K562 (cell line): Measurements from ENCODE around the gene TRIM44. TPM values are rescaled to one million over a fixed set of nuclear protein-coding genes. Genes with fewer than 3 reads are reported as not detected.

Experiments
- BRD4 ChIP-seq: fragments of 200-600 bp; sonication (generic); IDR thresholded peaks from 2 replicates; pipeline ENCODE4 v1.6.1; 2017; ENCODE audit warnings: inconsistent platforms
- CXXC5 ChIP-seq: fragments of 250-450 bp; sonication (Bioruptor Pico); IDR thresholded peaks from 2 replicates; pipeline ENCODE4 v1.8.0; 2022; ENCODE audit warnings: inconsistent platforms, mild to moderate bottlenecking, moderate library complexity
- DIDO1 ChIP-seq: fragments of 450-650 bp; IDR thresholded peaks from 2 replicates; pipeline ENCODE4 v1.6.1; 2016; ENCODE audit warnings: low read depth, missing biosample characterization, missing genetic modification characterization
- HDAC1 ChIP-seq, 2 experiments: fragments of 450-650 bp; IDR thresholded peaks; 2 replicates each; pipeline ENCODE4 v1.6.1; 2016 to 2017; ENCODE audit warnings: inconsistent platforms in 1 of 2, mild to moderate bottlenecking in 1 of 2, moderate library complexity in 1 of 2
- KLF10 ChIP-seq: fragments of 250-450 bp; sonication (Bioruptor Pico); IDR thresholded peaks from 2 replicates; pipeline ENCODE4 v1.6.1; 2021; ENCODE audit warnings: matching md5 sums
- MTA2 ChIP-seq: fragments of 450-650 bp; IDR thresholded peaks from 2 replicates; pipeline ENCODE4 v1.6.1; 2016; ENCODE audit warnings: low read depth
- NCOA1 ChIP-seq: fragments of 450-650 bp; IDR thresholded peaks from 2 replicates; pipeline ENCODE4 v1.6.1; 2016; ENCODE audit warnings: low read depth
- NONO ChIP-seq, 2 experiments: fragments of 200-400 bp in 1 of 2; fragments of 450-650 bp in 1 of 2; formaldehyde crosslinking in 1 of 2; IDR thresholded peaks; 2 replicates each; pipeline ENCODE4 v1.6.1; 2017; ENCODE audit warnings: low read depth in 2 of 2, mild to moderate bottlenecking in 2 of 2, moderate library complexity in 2 of 2, low read length in 1 of 2
- RBBP5 ChIP-seq: fragments of 200-600 bp; sonication (generic); IDR thresholded peaks from 2 replicates; pipeline ENCODE4 v1.6.1; 2012; ENCODE audit warnings: borderline replicate concordance, mild to moderate bottlenecking, low read length, control low read depth, inconsistent platforms; ENCODE audit not compliant: insufficient read depth, poor library complexity, severe bottlenecking
- RCOR1 ChIP-seq, 2 experiments: IDR thresholded peaks; 2 replicates each; pipeline ENCODE4 v1.6.1; 2012; ENCODE audit warnings: low read depth in 2 of 2, low read length in 2 of 2, borderline replicate concordance in 1 of 2, improper control_type of control experiment in 1 of 2
- SMARCA4 ChIP-seq: fragments of 450-650 bp; IDR thresholded peaks from 2 replicates; pipeline ENCODE4 v1.6.1; 2016
- SP1 ChIP-seq: sonication (generic); formaldehyde crosslinking; IDR thresholded peaks from 2 replicates; pipeline ENCODE4 v1.8.1; 2022; ENCODE audit warnings: mild to moderate bottlenecking, missing genetic modification reagents
- SRF ChIP-seq, 2 experiments: fragments of 250-450, 450-650 bp in 1 of 2; sonication (Bioruptor Pico) in 1 of 2; sonication (generic) in 1 of 2; formaldehyde crosslinking; IDR thresholded peaks; 2 replicates each; pipeline versions ENCODE4 v1.5.0 to v1.5.1; 2020 to 2022; ENCODE audit warnings: mild to moderate bottlenecking in 1 of 2, missing genetic modification reagents in 1 of 2
- TBL1XR1 ChIP-seq, 2 experiments: IDR thresholded peaks; 2 replicates each; pipeline ENCODE4 v1.6.1; 2012; ENCODE audit warnings: improper control_type of control experiment in 2 of 2, low read length in 2 of 2, mild to moderate bottlenecking in 1 of 2
- ZNF324 ChIP-seq: fragments of 250-450 bp; sonication (Bioruptor Pico); IDR thresholded peaks from 2 replicates; pipeline ENCODE4 v1.4.0; 2020; ENCODE audit warnings: mild to moderate bottlenecking
- ZNF584 ChIP-seq: fragments of 200-800 bp; sonication (Bioruptor generic); IDR thresholded peaks from 2 replicates; pipeline ENCODE4 v1.6.1; 2016; ENCODE audit warnings: low read depth, mild to moderate bottlenecking, missing genetic modification characterization, missing compliant biosample characterization
- polyA plus RNA-seq, 8 experiments: library from polyadenylated mRNA; depleted of rRNA in 4 of 8; stranded (reverse) in 5 of 8; unstranded in 3 of 8; fragments of >200 nt; fragmentation: Nextera tagmentation in 2 of 8; fragmentation: Illumina TruSeq in 1 of 8; extraction: Ambion mirVana in 2 of 8; extraction: Trizol in 1 of 8; gene quantifications; 2 replicates each; pipeline versions ENCODE4 v1.2.1 to v1.2.3, GENCODE V29; 2011 to 2014; ENCODE audit warnings: inconsistent platforms in 1 of 8, missing spikeins in 1 of 8
- total RNA-seq, 7 experiments: library from RNA; depleted of rRNA in 6 of 7; stranded (reverse); fragments of >200 nt in 6 of 7; fragmentation: Illumina TruSeq in 2 of 7; extraction: Trizol in 2 of 7; gene quantifications; 2 replicates each; pipeline versions ENCODE4 v1.2.1 to v1.2.3, GENCODE V29; 2011 to 2021; ENCODE audit warnings: low replicate concordance in 1 of 7
- TF ChIP-seq, protein P1 (sequence below): fragments of 250-450 bp; sonication (Bioruptor Pico); IDR thresholded peaks from 2 replicates; pipeline ENCODE4 v1.5.0; 2021; ENCODE audit warnings: mild to moderate bottlenecking, borderline replicate concordance
- TF ChIP-seq, protein P2 (sequence below): sonication (generic); formaldehyde crosslinking; IDR thresholded peaks from 2 replicates; pipeline ENCODE4 v1.5.0; 2020; ENCODE audit warnings: missing genetic modification reagents
- TF ChIP-seq, protein P3 (sequence below): fragments of 250-450 bp; sonication (Bioruptor Pico); IDR thresholded peaks from 2 replicates; pipeline ENCODE4 v1.8.0; 2022; ENCODE audit warnings: inconsistent platforms, mild to moderate bottlenecking, moderate library complexity, borderline replicate concordance
- TF ChIP-seq, protein P4 (sequence below): fragments of 250-450 bp; sonication (Bioruptor Pico); IDR thresholded peaks from 2 replicates; pipeline ENCODE4 v1.8.0; 2022; ENCODE audit warnings: moderate library complexity, mild to moderate bottlenecking, inconsistent platforms

The TRIM44 gene
- total and polyA plus RNA-seq, 9 of the 15 experiments (the other 6 are each of a cell fraction or from before 2014, with no cell fraction given): 8.3 to 105 (median 37.2) TPM

DNA sequence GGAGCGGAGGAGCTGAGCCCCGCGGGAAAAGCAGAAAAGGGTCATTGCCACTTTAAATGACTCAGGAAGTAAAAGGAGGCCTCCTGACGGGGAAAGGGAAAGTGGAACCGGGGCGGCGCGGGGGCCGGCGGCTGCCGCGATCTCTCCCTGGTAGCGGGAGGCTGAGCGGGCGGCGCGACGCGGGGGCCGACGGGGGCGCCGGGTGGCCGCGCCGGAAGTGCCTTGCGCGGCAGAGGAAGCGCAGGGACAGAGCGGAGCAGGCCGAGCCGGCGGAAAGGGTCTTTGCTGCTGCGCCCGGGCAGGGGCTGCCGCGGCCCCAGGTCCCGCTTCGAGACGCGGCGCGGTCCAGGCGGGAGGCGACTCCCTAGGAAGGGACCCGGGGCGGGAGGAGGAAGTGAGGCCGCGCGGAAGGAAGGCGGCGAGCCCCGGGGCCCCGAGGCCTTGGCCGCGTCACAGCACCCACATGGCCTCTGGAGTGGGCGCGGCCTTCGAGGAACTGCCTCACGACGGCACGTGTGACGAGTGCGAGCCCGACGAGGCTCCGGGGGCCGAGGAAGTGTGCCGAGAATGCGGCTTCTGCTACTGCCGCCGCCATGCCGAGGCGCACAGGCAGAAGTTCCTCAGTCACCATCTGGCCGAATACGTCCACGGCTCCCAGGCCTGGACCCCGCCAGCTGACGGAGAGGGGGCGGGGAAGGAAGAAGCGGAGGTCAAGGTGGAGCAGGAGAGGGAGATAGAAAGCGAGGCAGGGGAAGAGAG, at the start of gene TRIM44 (continued):
- TF ChIP-seq, protein P1, sequence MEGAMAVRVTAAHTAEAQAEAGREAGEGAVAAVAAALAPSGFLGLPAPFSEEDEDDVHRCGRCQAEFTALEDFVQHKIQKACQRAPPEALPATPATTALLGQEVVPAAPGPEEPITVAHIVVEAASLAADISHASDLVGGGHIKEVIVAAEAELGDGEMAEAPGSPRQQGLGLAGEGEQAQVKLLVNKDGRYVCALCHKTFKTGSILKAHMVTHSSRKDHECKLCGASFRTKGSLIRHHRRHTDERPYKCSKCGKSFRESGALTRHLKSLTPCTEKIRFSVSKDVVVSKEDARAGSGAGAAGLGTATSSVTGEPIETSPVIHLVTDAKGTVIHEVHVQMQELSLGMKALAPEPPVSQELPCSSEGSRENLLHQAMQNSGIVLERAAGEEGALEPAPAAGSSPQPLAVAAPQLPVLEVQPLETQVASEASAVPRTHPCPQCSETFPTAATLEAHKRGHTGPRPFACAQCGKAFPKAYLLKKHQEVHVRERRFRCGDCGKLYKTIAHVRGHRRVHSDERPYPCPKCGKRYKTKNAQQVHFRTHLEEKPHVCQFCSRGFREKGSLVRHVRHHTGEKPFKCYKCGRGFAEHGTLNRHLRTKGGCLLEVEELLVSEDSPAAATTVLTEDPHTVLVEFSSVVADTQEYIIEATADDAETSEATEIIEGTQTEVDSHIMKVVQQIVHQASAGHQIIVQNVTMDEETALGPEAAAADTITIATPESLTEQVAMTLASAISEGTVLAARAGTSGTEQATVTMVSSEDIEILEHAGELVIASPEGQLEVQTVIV: no peak
- TF ChIP-seq KLF10 (CRISPR knock-in tag) (no peak), SP1 (peak; percentile 61; the same call in 1 of the 2 replicates), NONO (IDR thresholded peaks at IDR 0.05; ENCODE audit: low read depth in 2 of 2, low read length in 1 of 2) (peak; percentile 63 to 81; a peak in 2 of 4 replicates), MTA2 (no peak), ZNF584 (CRISPR knock-in tag) (no peak), BRD4 (peak; percentile 69; the same call in 1 of the 2 replicates), NCOA1 (0 out of 2 replicates have a peak, but pooled peaks have one; percentile 58), DIDO1 (tag) (peak; percentile 90), SRF (CRISPR knock-in tag; IDR thresholded peaks at IDR 0.05) (no peak), ZNF324 (CRISPR knock-in tag) (no peak), SMARCA4 (peak; percentile 65), HDAC1 (IDR thresholded peaks at IDR 0.05) (peak in 1 of 2 experiments; percentile 95; a peak in 2 of 4 replicates), RBBP5 (peak; percentile 93), RCOR1 (IDR thresholded peaks at IDR 0.05; ENCODE audit: borderline replicate concordance in 1 of 2, low read depth in 2 of 2, low read length in 2 of 2) (0 out of 4 replicates have a peak, but pooled peaks of 1 of the 2 experiments have one; percentile 4), CXXC5 (CRISPR knock-in tag) (peak; percentile 92), TBL1XR1 (IDR thresholded peaks at IDR 0.05; ENCODE audit: low read length in 2 of 2) (no peak)
- TF ChIP-seq, protein P2, sequence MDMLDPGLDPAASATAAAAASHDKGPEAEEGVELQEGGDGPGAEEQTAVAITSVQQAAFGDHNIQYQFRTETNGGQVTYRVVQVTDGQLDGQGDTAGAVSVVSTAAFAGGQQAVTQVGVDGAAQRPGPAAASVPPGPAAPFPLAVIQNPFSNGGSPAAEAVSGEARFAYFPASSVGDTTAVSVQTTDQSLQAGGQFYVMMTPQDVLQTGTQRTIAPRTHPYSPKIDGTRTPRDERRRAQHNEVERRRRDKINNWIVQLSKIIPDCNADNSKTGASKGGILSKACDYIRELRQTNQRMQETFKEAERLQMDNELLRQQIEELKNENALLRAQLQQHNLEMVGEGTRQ (CRISPR knock-in tag): peak; percentile 76
- TF ChIP-seq, protein P3, sequence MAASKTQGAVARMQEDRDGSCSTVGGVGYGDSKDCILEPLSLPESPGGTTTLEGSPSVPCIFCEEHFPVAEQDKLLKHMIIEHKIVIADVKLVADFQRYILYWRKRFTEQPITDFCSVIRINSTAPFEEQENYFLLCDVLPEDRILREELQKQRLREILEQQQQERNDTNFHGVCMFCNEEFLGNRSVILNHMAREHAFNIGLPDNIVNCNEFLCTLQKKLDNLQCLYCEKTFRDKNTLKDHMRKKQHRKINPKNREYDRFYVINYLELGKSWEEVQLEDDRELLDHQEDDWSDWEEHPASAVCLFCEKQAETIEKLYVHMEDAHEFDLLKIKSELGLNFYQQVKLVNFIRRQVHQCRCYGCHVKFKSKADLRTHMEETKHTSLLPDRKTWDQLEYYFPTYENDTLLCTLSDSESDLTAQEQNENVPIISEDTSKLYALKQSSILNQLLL: no peak
- TF ChIP-seq, protein P4, sequence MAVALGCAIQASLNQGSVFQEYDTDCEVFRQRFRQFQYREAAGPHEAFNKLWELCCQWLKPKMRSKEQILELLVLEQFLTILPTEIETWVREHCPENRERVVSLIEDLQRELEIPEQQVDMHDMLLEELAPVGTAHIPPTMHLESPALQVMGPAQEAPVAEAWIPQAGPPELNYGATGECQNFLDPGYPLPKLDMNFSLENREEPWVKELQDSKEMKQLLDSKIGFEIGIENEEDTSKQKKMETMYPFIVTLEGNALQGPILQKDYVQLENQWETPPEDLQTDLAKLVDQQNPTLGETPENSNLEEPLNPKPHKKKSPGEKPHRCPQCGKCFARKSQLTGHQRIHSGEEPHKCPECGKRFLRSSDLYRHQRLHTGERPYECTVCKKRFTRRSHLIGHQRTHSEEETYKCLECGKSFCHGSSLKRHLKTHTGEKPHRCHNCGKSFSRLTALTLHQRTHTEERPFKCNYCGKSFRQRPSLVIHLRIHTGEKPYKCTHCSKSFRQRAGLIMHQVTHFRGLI (CRISPR knock-in tag): no peak
